Upper lobe of left lung (tissue), 6 donors: Measurements from ENCODE around the gene HAVCR2. TPM values are rescaled to one million over a fixed set of nuclear protein-coding genes. Genes with fewer than 3 reads are reported as not detected.
"Not testable (repeated sequence)": the region's sequence is repeated elsewhere in the genome, so short reads cannot be mapped to it uniquely, and the experiment has no call there.

ENCODE experiments used
- ATAC-seq, 2 donors: fragments of 200-7000 bp; cut with Tn5 transposase; one replicate each; pipeline ENCODE4 v1.9.1; 2022; ENCODE audit warnings: mild to moderate bottlenecking in 2 of 2, moderate library complexity in 2 of 2; ENCODE audit not compliant: low FRiP score in 2 of 2
- DNase-seq, 2 donors: peaks; one replicate each; pipeline ENCODE4 v3.0.0-alpha.2; 2019 to 2020
- H3K27ac ChIP-seq, 4 donors: fragments of 200-600 bp; sonication (generic); one replicate each; pipeline ENCODE4 v1.5.1; 2016 to 2019
- H3K27me3 ChIP-seq, 4 donors: fragments of 200-600 bp; sonication (generic); one replicate each; pipeline ENCODE4 v1.5.1; 2017 to 2019
- H3K36me3 ChIP-seq, 4 donors: fragments of 200-600 bp; sonication (generic); one replicate each; pipeline ENCODE4 v1.5.1; 2016 to 2019
- H3K4me1 ChIP-seq, 4 donors: fragments of 200-600 bp; sonication (generic); one replicate each; pipeline ENCODE4 v1.5.1; 2018 to 2019
- H3K4me3 ChIP-seq, 4 donors: fragments of 200-600 bp; sonication (generic); one replicate each; pipeline ENCODE4 v1.5.1; 2017 to 2019; ENCODE audit warnings: mild to moderate bottlenecking in 2 of 4, moderate library complexity in 1 of 4
- H3K9me3 ChIP-seq, 4 donors: fragments of 200-600 bp; sonication (generic); one replicate each; pipeline ENCODE4 v1.5.1; 2018 to 2019
- EP300 ChIP-seq, 4 donors: sonication (generic); formaldehyde crosslinking; IDR thresholded peaks; one replicate each; pipeline ENCODE4 v1.5.1; 2017; ENCODE audit warnings: antibody characterized with exemption in 4 of 4, control low read depth in 2 of 4
- POLR2A ChIP-seq, 4 donors: fragments of 450-650 bp; IDR thresholded peaks; one replicate each; pipeline ENCODE4 v1.5.1; 2016 to 2017; ENCODE audit warnings: antibody characterized with exemption in 4 of 4, mild to moderate bottlenecking in 2 of 4
- POLR2AphosphoS5 ChIP-seq, 2 donors: sonication (generic); formaldehyde crosslinking; IDR thresholded peaks; one replicate each; pipeline ENCODE4 v1.5.1; 2017; ENCODE audit warnings: antibody characterized with exemption in 2 of 2
- WGBS, 2 donors: methylation state at CpG; one replicate each; pipeline ENCODE4 v1.1.5; 2017 to 2018; 5-methylcytosine and 5-hydroxymethylcytosine counted together
- total RNA-seq, 6 donors: library from RNA; depleted of rRNA in 4 of 6; stranded (reverse); fragments of >200 nt in 4 of 6; gene quantifications; one replicate each; pipeline versions ENCODE4 v1.1.0 to v1.2.1, GENCODE V29; 2016 to 2021
- TF ChIP-seq, protein P1 (sequence below), 6 experiments: fragments of 450-650 bp in 4 of 6; fragments of 200-600 bp in 2 of 6; sonication (generic) in 2 of 6; IDR thresholded peaks; one replicate each; pipeline ENCODE4 v1.5.1; 2016 to 2019; ENCODE audit warnings: antibody characterized with exemption in 6 of 6
- donor health status: DM: no; HTN: no; CAD: no; lungs with moderate emphysema.
- donor health status: DM: no; HTN: yes; CAD: no; lungs with severe emphysema.

Gene HAVCR2
- total RNA-seq, 6 donors from 2014 or later, result 15.2 to 42.6 (median 38.4) TPM

DNA sequence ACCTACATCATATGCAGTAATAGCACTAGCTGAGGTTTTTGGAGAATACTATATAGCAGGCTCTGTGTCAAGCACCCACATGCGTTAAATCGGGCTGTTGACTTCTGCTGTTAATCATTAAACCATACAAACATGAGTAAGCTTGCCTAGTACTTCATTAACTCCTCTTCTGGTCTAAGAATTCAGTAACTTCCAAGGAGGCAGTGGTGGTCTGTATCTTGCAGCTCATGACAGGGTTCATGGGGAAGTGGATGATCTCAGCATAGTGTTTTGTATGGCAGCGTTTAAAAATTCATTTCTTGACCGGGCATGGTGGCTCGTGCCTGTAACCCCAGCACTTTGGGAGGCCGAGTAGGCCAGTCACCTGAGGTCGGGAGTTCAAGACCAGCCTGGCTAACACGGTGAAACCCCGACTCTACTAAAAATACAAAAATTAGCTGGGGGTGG lies 49.7 kb downstream of the HAVCR2 start, which contains the start of gene HAVCR1:
TSS of gene HAVCR1 (minus strand) at position 24 of the 447 bp plus-strand sequence. CDS start 1,173 bp downstream, outside the sequence.
- Histone ChIP-seq H3K27ac (no peak within 1 kb of the TSS), H3K27me3 (no peaks in the 10 kb centered on the region), H3K9me3 (no peaks in the 10 kb centered on the region), H3K4me1 (no peaks in the 10 kb centered on the region), H3K4me3 (no peak within 1 kb of the TSS), H3K36me3 (no peaks in the 10 kb centered on the region)
- TF ChIP-seq, protein P1, sequence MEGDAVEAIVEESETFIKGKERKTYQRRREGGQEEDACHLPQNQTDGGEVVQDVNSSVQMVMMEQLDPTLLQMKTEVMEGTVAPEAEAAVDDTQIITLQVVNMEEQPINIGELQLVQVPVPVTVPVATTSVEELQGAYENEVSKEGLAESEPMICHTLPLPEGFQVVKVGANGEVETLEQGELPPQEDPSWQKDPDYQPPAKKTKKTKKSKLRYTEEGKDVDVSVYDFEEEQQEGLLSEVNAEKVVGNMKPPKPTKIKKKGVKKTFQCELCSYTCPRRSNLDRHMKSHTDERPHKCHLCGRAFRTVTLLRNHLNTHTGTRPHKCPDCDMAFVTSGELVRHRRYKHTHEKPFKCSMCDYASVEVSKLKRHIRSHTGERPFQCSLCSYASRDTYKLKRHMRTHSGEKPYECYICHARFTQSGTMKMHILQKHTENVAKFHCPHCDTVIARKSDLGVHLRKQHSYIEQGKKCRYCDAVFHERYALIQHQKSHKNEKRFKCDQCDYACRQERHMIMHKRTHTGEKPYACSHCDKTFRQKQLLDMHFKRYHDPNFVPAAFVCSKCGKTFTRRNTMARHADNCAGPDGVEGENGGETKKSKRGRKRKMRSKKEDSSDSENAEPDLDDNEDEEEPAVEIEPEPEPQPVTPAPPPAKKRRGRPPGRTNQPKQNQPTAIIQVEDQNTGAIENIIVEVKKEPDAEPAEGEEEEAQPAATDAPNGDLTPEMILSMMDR (IDR thresholded peaks at IDR 0.05), result no peak
- TF ChIP-seq EP300 (IDR thresholded peaks at IDR 0.05) (no peak), POLR2A (IDR thresholded peaks at IDR 0.05) (no peak), POLR2AphosphoS5 (IDR thresholded peaks at IDR 0.05) (no peak)
- no peak for ATAC-seq
- WGBS, 2 donors, result 72 to 75% methylated on average over 9 of the region's 9 CpGs
- DNase-seq, result no peak

DNA sequence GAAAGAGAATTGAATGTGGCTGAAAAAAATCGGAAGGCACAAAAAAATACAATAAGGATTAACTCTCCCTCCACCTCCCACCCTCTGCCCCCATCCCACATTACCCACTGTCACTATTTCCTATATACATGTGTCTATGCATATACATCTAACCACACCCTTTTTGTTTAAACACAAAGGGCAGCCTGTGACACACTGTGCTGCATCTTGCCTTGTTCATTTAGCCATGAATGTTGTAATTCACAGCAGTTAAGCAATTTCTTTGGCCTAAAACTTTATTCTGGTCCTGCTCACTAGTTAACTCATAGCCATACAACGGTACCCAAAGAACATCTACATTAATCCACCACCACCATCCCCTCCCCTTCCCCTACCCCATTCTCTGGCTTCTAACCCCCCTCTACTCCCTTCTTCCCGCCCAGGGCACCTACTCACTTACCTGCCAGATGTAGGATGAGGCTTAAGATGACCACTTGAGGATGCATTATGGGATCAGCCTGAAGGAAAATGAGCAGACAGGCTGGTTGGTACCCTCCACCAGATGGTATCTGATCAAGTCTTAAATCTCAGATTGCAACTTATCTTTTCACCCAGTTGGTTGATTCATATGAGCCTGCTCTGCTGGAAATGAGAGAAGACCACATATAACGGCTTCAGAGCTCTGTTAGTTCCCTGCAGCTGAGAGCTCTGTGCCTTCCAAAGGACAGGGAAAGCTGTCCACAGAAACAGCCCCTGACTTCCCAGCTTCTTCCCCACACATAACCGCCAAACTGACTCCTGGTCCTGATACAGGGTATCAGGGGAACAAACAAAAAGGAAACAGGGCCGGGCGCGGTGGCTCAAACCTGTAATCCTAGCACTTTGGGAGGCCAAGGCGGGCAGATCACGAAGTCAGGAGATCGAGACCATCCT lies 51.1 kb downstream of the HAVCR2 start:
- H3K9me3 ChIP-seq, result no peaks in the 10 kb centered on the region
- WGBS, 2 donors, result 89 to 90% methylated on average over 10 to 11 of the region's 11 CpGs
- no peak for TF ChIP-seq EP300 (IDR thresholded peaks at IDR 0.05)
- TF ChIP-seq, protein P1 (IDR thresholded peaks at IDR 0.05), result no peak
- no peak for TF ChIP-seq POLR2A (IDR thresholded peaks at IDR 0.05)
- TF ChIP-seq POLR2AphosphoS5 (IDR thresholded peaks at IDR 0.05), result no peak
- no peaks in the 10 kb centered on the region for H3K27me3 ChIP-seq
- ATAC-seq (no peak), DNase-seq (no peak)
- H3K4me3 ChIP-seq, result no peak overlapping the region
- no peaks in the 10 kb centered on the region for H3K36me3 ChIP-seq
- no peak overlapping the region for H3K27ac ChIP-seq
- H3K4me1 ChIP-seq, result no peaks in the 10 kb centered on the region

- WGBS, 2 donors, result 78 to 89% methylated on average over 6 of the region's 6 CpGs
- DNase-seq, ATAC-seq, H3K4me1 ChIP-seq, H3K27me3 ChIP-seq, H3K9me3 ChIP-seq, H3K27ac ChIP-seq, H3K36me3 ChIP-seq, H3K4me3 ChIP-seq: not testable (repeated sequence)
These were observed 52.0 kb downstream of the HAVCR2 start for GRCh38 chr5:157056848-157057247.

DNA sequence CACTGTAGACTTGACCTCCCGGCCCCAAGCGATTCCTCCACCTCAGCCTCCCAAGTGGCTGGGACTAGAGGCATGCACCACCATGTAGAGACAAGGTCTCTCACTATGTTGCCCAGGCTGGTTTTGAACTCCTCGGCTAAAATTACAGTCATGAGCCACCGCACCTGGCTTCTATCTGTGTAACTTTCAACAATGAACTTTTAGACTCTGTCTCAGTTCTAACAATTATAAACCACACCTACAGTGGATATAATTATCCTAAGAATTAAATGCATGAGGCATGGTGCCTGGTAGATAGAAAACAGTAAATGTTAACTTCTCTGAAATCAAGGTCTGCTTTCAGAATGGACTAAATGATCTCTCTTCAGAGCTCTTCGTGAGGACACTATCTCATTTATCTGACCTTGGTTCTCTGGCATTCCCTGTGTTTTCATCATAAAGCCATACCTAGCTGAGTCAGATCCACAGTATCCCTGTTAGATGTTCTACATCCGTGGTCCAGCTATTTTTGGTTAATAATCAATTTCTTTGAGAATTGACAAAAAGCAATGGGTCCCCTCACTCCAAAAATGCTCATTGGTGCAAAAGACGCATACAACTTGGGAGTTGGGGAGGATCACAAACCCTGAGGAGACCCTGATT lies 57.1 kb downstream of the HAVCR2 start:
- H3K27ac ChIP-seq, result no peak overlapping the region
- 78 to 79% methylated on average over 7 of the region's 7 CpGs for WGBS, 2 donors
- no peak for ATAC-seq

DNA sequence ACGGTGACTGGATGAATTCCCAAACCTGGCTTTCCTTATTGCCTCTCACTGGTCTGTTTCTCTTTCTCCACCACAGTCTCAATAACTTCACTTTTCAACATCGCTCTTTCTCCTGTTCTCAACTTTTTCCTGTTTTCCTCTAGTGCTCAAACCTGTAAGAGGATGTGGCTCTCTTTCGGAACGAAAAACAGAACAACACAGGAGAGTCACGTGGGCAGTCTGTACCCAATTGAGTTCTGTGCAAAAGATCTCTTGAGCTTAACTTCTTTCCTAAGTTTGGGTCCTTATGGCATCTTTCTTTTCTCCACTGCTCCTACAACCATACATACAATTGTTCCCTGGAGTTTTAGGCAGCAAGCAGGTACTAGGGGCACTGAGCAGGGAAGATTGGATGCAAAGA lies 58.8 kb downstream of the HAVCR2 start:
- Histone ChIP-seq H3K27ac (no peak overlapping the region), H3K4me3 (no peak overlapping the region), H3K9me3 (no peaks in the 10 kb centered on the region), H3K27me3 (no peaks in the 10 kb centered on the region), H3K4me1 (no peaks in the 10 kb centered on the region), H3K36me3 (no peaks in the 10 kb centered on the region)
- ATAC-seq (no peak), DNase-seq (no peak)
- TF ChIP-seq EP300 (IDR thresholded peaks at IDR 0.05), result no peak
- TF ChIP-seq, protein P1 (IDR thresholded peaks at IDR 0.05), result no peak
- 62 to 74% methylated on average over 5 of the region's 5 CpGs for WGBS, 2 donors

More for the DNA sequence above, 57.1 kb downstream of the HAVCR2 start:
- Histone ChIP-seq H3K36me3 (no peaks in the 10 kb centered on the region), H3K9me3 (no peaks in the 10 kb centered on the region), H3K27me3 (no peaks in the 10 kb centered on the region), H3K4me3 (no peak overlapping the region), H3K4me1 (no peaks in the 10 kb centered on the region)
- no peak for DNase-seq
- TF ChIP-seq POLR2A (IDR thresholded peaks at IDR 0.05) (no peak), POLR2AphosphoS5 (IDR thresholded peaks at IDR 0.05) (no peak), EP300 (IDR thresholded peaks at IDR 0.05) (no peak)
- TF ChIP-seq, protein P1 (IDR thresholded peaks at IDR 0.05), result no peak
